Body of pancreas (tissue), 4 donors: ENCODE results near the gene CYP4F8. TPM values are rescaled to one million over a fixed set of nuclear protein-coding genes. Genes with fewer than 3 reads are reported as not detected.

ENCODE experiments used
- ATAC-seq: fragments of 150-250 bp; one replicate; pipeline ENCODE4 v1.9.1; 2016
- DNase-seq, 4 donors: peaks; one replicate each; pipeline ENCODE4 v3.0.0-alpha.2; 2019
- H3K27ac ChIP-seq, 4 donors: fragments of 200-600 bp; sonication (generic); 1 replicate in 3 of 4; 2 replicates in 1 of 4; pipeline versions ENCODE4 v1.5.1 to v1.6.1; 2016 to 2019; ENCODE audit warnings: mild to moderate bottlenecking in 1 of 4, mixed read lengths in 1 of 4, moderate library complexity in 1 of 4
- H3K27me3 ChIP-seq, 2 donors: fragments of 200-600 bp; sonication (generic); one replicate each; pipeline ENCODE4 v1.6.0; 2016; ENCODE audit warnings: mild to moderate bottlenecking in 1 of 2
- H3K36me3 ChIP-seq, 2 donors: fragments of 200-600 bp; sonication (generic); replicated peaks in 1 of 2; 2 replicates each; pipeline ENCODE4 v1.5.1; 2016; ENCODE audit warnings: low read depth in 2 of 2; ENCODE audit not compliant: insufficient read depth in 1 of 2
- H3K4me1 ChIP-seq: fragments of 200-600 bp; sonication (generic); one replicate; pipeline ENCODE4 v1.6.0; 2016
- H3K4me3 ChIP-seq, 2 donors: fragments of 200-600 bp; sonication (generic); 1 replicate in 1 of 2; 2 replicates in 1 of 2; pipeline ENCODE4 v1.5.1; 2016 to 2019
- H3K9me3 ChIP-seq, 3 donors: fragments of 200-600 bp; sonication (generic); 1 replicate in 2 of 3; 2 replicates in 1 of 3; pipeline ENCODE4 v1.5.1; 2016
- CTCF ChIP-seq, 7 experiments: fragments of 450-650 bp in 4 of 7; fragments of 200-600 bp in 3 of 7; sonication (generic) in 3 of 7; IDR thresholded peaks; one replicate each; pipeline ENCODE4 v1.5.1; 2016 to 2019; ENCODE audit warnings: antibody characterized with exemption in 7 of 7
- POLR2A ChIP-seq, 3 donors: fragments of 450-650 bp; IDR thresholded peaks; one replicate each; pipeline ENCODE4 v1.6.1; 2016; ENCODE audit warnings: antibody characterized with exemption in 3 of 3, mild to moderate bottlenecking in 2 of 3
- WGBS, 2 donors: methylation state at CpG; one replicate each; pipeline ENCODE4 v1.1.5; 2017; 5-methylcytosine and 5-hydroxymethylcytosine counted together
- intact Hi-C: fragments of 100-400 bp; cut with DNase I; formaldehyde crosslinking; loops from one replicate; pipeline ENCODE4 v1.15.1; 2023
- total RNA-seq, 2 donors: library from RNA; depleted of rRNA; stranded (reverse); fragments of >200 nt; gene quantifications; one replicate each; pipeline ENCODE4 v1.1.0, GENCODE V29; 2016

The CYP4F8 gene
- total RNA-seq, 2 donors from 2014 or later = 0.26 TPM; not detected in 1

GRCh38 chr19:15616627-15617270 lies 1.7 kb downstream of the CYP4F8 start:
- H3K36me3 ChIP-seq = no peaks in the 10 kb centered on the region
- no peaks in the 10 kb centered on the region for H3K9me3 ChIP-seq
- no peak overlapping the region for H3K4me3 ChIP-seq
- DNase-seq (no peak), ATAC-seq (no peak)
- H3K4me1 ChIP-seq = no peaks in the 10 kb centered on the region
- 42 to 47% methylated on average over 7 of the region's 7 CpGs for WGBS, 2 donors
- TF ChIP-seq POLR2A (IDR thresholded peaks at IDR 0.05) = no peak
- no peak for TF ChIP-seq CTCF (IDR thresholded peaks at IDR 0.05)
- intact Hi-C loops = no loop called here
- no peaks in the 10 kb centered on the region for H3K27me3 ChIP-seq
- no peak overlapping the region for H3K27ac ChIP-seq

GRCh38 chr19:15618321-15618720 lies 3.3 kb downstream of the CYP4F8 start:
- Histone ChIP-seq H3K27ac (no peak overlapping the region), H3K4me3 (no peak overlapping the region), H3K4me1 (no peaks in the 10 kb centered on the region), H3K36me3 (no peaks in the 10 kb centered on the region), H3K9me3 (no peaks in the 10 kb centered on the region), H3K27me3 (no peaks in the 10 kb centered on the region)
- WGBS, 2 donors = 50 to 60% methylated on average over 5 of the region's 5 CpGs
- TF ChIP-seq CTCF (IDR thresholded peaks at IDR 0.05) = no peak
- TF ChIP-seq POLR2A (IDR thresholded peaks at IDR 0.05) = no peak
- no peak for DNase-seq
- ATAC-seq = no peak
- intact Hi-C loops = no loop called here

GRCh38 chr19:15621801-15622200 lies 6.8 kb downstream of the CYP4F8 start:
- DNase-seq (no peak), ATAC-seq (no peak)
- intact Hi-C loops = no loop called here
- Histone ChIP-seq H3K9me3 (no peaks in the 10 kb centered on the region), H3K36me3 (no peaks in the 10 kb centered on the region), H3K27me3 (no peaks in the 10 kb centered on the region), H3K27ac (no peak overlapping the region), H3K4me1 (no peaks in the 10 kb centered on the region), H3K4me3 (no peak overlapping the region)
- 46 to 56% methylated on average over 1 of the region's 1 CpG for whole genome bisulfite sequencing, 2 donors
- TF ChIP-seq CTCF (IDR thresholded peaks at IDR 0.05) = no peak

GRCh38 chr19:15622991-15623390 lies 8.0 kb downstream of the CYP4F8 start:
- TF ChIP-seq POLR2A (IDR thresholded peaks at IDR 0.05) (no peak), CTCF (IDR thresholded peaks at IDR 0.05) (no peak)
- Histone ChIP-seq H3K27me3 (no peaks in the 10 kb centered on the region), H3K36me3 (no peaks in the 10 kb centered on the region), H3K4me3 (no peak overlapping the region), H3K9me3 (no peaks in the 10 kb centered on the region), H3K27ac (no peak overlapping the region), H3K4me1 (no peaks in the 10 kb centered on the region)
- no peak for ATAC-seq
- WGBS, 2 donors = 34 to 51% methylated on average over 8 to 11 of the region's 11 CpGs
- no peak for DNase-seq
- intact Hi-C loops = no loop called here

GRCh38 chr19:15623711-15624318 lies 8.8 kb downstream of the CYP4F8 start:
- peaks cover 0 to 4% of the 10 kb centered on the region in 2 donors for H3K27me3 ChIP-seq
- ATAC-seq (no peak), DNase-seq (no peak)
- no peak for TF ChIP-seq POLR2A (IDR thresholded peaks at IDR 0.05)
- TF ChIP-seq CTCF (IDR thresholded peaks at IDR 0.05) = no peak
- no peak overlapping the region for H3K27ac ChIP-seq
- H3K9me3 ChIP-seq = no peaks in the 10 kb centered on the region
- no peaks in the 10 kb centered on the region for H3K4me1 ChIP-seq
- 7 to 11% methylated on average over 9 of the region's 9 CpGs for WGBS, 2 donors
- H3K36me3 ChIP-seq = no peaks in the 10 kb centered on the region
- no peak overlapping the region for H3K4me3 ChIP-seq
- intact Hi-C loops = no loop called here
